OCI-LY1 (cell line): ENCODE data around the gene MCHR1.

Source experiments
- H2AFZ ChIP-seq: fragments of 200-600 bp; sonication (generic), shearing (Covaris generic); 2 replicates; pipeline ENCODE4 v1.6.0; 2014; ENCODE audit warnings: antibody characterized with exemption, mild to moderate bottlenecking, low read length
- H3F3A ChIP-seq: fragments of 200-600 bp; sonication (generic), shearing (Covaris generic); 2 replicates; pipeline ENCODE4 v1.6.0; 2014; ENCODE audit warnings: mild to moderate bottlenecking, antibody characterized with exemption, low read length, moderate library complexity; ENCODE audit not compliant: insufficient read depth
- H3K27ac ChIP-seq: fragments of 200-600 bp; sonication (generic); 2 replicates; pipeline ENCODE4 v1.5.1; 2014; ENCODE audit warnings: low read length, mixed run types, mild to moderate bottlenecking, low read depth; ENCODE audit not compliant: poor library complexity, severe bottlenecking
- H3K27me3 ChIP-seq: fragments of 200-600 bp; sonication (generic); 2 replicates; pipeline ENCODE4 v1.6.0; 2014; ENCODE audit warnings: antibody characterized with exemption, mild to moderate bottlenecking, low read length, moderate library complexity; ENCODE audit not compliant: insufficient read depth
- H3K36me3 ChIP-seq: fragments of 200-600 bp; sonication (generic); 2 replicates; pipeline ENCODE4 v1.6.1; 2014; ENCODE audit warnings: mild to moderate bottlenecking, antibody characterized with exemption, low read length, moderate library complexity, mixed read lengths; ENCODE audit not compliant: insufficient read depth
- H3K4me1 ChIP-seq: fragments of 200-600 bp; sonication (generic); 2 replicates; pipeline ENCODE4 v1.5.1; 2014; ENCODE audit warnings: mild to moderate bottlenecking, low read length, moderate library complexity; ENCODE audit not compliant: insufficient read depth, severe bottlenecking
- H3K4me2 ChIP-seq: fragments of 200-600 bp; sonication (generic), shearing (Covaris generic); 2 replicates; pipeline ENCODE4 v1.6.1; 2014; ENCODE audit warnings: low read length
- H3K4me3 ChIP-seq: fragments of 200-600 bp; sonication (generic); 2 replicates; pipeline ENCODE4 v1.5.1; 2014; ENCODE audit warnings: low read length, low read depth, mild to moderate bottlenecking, mixed read lengths; ENCODE audit not compliant: poor library complexity, severe bottlenecking
- H3K79me2 ChIP-seq: fragments of 200-600 bp; shearing (Covaris generic); 2 replicates; pipeline ENCODE4 v1.6.1; 2016; ENCODE audit warnings: mixed run types, low read length, mixed read lengths; ENCODE audit not compliant: insufficient read depth
- H3K9ac ChIP-seq: fragments of 200-600 bp; sonication (generic), shearing (Covaris generic); 2 replicates; pipeline ENCODE4 v1.6.1; 2014; ENCODE audit warnings: mild to moderate bottlenecking, low read length, mixed read lengths
- H3K9me2 ChIP-seq: fragments of 200-600 bp; sonication (generic), shearing (Covaris generic); 2 replicates; pipeline ENCODE4 v1.6.1; 2014; ENCODE audit warnings: low read depth, mild to moderate bottlenecking, low read length, mixed read lengths
- H3K9me3 ChIP-seq: fragments of 200-600 bp; shearing (Covaris generic); 2 replicates; pipeline ENCODE4 v1.6.1; 2014; ENCODE audit warnings: low read length, mixed read lengths
- H4K20me1 ChIP-seq: fragments of 200-600 bp; sonication (generic), shearing (Covaris generic); 2 replicates; pipeline ENCODE4 v1.6.0; 2016; ENCODE audit warnings: mild to moderate bottlenecking, low read length; ENCODE audit not compliant: insufficient read depth
- EZH2 ChIP-seq: fragments of 200-600 bp; sonication (generic), shearing (Covaris generic); IDR thresholded peaks from 2 replicates; pipeline ENCODE4 v1.8.0; 2017; ENCODE audit warnings: borderline replicate concordance, mixed run types, mild to moderate bottlenecking, antibody characterized with exemption, low read length, moderate library complexity, mixed read lengths
- TF ChIP-seq, protein P1 (sequence below): fragments of 200-600 bp; sonication (generic), shearing (Covaris generic); IDR thresholded peaks from 2 replicates; pipeline ENCODE4 v1.5.1; 2017; ENCODE audit warnings: mild to moderate bottlenecking, antibody characterized with exemption, low read length, moderate library complexity, mixed read lengths

The MCHR1 gene

DNA sequence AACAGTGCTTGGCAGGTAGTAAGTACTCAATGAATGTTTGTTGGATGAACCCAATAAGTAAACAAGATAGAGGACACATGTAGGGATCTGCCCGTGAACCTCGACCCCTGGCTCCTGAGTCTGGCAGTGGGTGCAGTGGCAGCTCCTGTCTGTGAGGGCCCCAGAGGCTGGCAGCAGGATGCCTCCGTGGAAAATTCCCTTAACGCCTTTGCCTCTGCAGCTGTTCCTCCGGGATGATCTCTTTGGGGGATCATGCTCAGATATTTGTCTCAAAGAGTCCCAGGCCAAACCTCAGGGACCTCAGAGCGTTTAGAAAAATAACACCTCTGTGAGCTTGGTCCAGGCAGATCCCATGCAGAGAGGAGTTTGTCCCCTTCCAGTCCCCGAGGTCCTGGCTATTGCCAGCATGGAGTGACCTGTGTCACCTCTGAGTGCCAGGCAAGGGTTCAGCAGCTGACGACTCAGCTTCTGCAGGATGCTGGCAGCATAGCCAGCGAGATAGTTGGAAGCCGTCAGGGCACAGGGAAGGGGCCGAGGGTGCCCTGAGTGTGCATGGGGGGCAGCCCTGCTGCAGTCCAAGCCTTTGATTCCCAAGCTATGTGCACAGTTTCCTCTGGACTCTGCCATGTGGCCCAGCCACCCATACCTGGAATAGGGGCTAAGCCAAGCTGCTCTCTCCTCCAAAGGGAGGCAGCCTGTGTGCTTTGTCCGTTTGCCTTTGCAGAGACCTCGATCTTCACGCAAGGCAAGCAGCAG lies 613 bp upstream of the MCHR1 start:
- Histone ChIP-seq H3K27ac (no peak overlapping the region), H3K36me3 (no peaks in the 10 kb centered on the region), H4K20me1 (no peaks in the 10 kb centered on the region), H2AFZ (no peak overlapping the region), H3K4me3 (no peak overlapping the region), H3K9ac (no peak overlapping the region), H3K9me2 (no peaks in the 10 kb centered on the region), H3K27me3 (no peaks in the 10 kb centered on the region), H3K79me2 (no peaks in the 10 kb centered on the region), H3K4me2 (no peak overlapping the region), H3K9me3 (no peaks in the 10 kb centered on the region), H3K4me1 (no peaks in the 10 kb centered on the region), H3F3A (no peaks in the 10 kb centered on the region)
- TF ChIP-seq EZH2, result no peak
- TF ChIP-seq, protein P1, sequence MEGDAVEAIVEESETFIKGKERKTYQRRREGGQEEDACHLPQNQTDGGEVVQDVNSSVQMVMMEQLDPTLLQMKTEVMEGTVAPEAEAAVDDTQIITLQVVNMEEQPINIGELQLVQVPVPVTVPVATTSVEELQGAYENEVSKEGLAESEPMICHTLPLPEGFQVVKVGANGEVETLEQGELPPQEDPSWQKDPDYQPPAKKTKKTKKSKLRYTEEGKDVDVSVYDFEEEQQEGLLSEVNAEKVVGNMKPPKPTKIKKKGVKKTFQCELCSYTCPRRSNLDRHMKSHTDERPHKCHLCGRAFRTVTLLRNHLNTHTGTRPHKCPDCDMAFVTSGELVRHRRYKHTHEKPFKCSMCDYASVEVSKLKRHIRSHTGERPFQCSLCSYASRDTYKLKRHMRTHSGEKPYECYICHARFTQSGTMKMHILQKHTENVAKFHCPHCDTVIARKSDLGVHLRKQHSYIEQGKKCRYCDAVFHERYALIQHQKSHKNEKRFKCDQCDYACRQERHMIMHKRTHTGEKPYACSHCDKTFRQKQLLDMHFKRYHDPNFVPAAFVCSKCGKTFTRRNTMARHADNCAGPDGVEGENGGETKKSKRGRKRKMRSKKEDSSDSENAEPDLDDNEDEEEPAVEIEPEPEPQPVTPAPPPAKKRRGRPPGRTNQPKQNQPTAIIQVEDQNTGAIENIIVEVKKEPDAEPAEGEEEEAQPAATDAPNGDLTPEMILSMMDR, result no peak

DNA sequence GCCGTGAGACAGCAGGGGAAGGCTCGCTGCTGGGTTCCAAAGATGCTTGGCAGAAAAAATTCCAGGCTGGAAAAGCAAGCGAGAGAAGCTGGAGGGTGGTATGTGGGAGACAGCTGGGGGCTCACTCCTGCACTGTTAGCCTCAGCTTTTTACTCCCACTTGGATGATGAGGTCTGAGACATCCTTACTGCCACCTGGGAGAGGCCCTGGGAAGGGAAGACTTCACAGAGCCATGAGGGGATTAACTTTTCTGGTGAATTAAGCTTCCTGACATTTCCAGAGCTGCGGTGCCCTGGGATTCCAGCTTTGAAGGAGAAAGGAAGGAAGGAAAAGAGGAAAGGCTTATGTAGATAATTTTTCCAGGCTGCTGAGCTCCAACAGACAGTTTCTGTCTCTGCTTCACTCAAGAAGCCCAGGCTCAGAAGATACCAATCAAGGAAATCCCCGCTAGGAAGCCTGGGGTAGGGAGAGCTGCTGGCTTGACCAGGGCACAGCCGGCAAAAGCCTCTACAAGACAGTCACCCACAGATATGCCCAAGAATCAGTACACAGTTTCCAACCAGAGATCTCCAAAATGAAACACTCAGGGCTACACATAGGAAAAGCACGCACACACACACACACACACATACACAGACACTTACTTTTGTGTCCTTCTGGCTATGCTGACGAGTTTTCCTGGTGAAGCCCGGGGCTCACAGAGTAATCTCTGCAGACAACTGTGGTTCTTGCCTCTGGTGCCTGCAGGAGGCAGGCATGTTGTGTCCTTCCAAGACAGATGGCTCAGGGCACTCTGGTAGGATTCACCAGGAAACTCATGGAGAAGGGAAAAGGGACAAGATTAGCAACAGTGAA lies 907 bp downstream of the MCHR1 start:
- H3K4me2 ChIP-seq, result no peak overlapping the region
- no peaks in the 10 kb centered on the region for H3K79me2 ChIP-seq
- no peaks in the 10 kb centered on the region for H3F3A ChIP-seq
- H3K27ac ChIP-seq, result no peak overlapping the region
- H3K9ac ChIP-seq, result no peak overlapping the region
- H3K36me3 ChIP-seq, result no peaks in the 10 kb centered on the region
- no peaks in the 10 kb centered on the region for H3K4me1 ChIP-seq
- no peaks in the 10 kb centered on the region for H4K20me1 ChIP-seq
- H3K9me3 ChIP-seq, result no peaks in the 10 kb centered on the region
- TF ChIP-seq, protein P1, result no peak
- TF ChIP-seq EZH2, result no peak
- no peaks in the 10 kb centered on the region for H3K9me2 ChIP-seq
- H2AFZ ChIP-seq, result no peak overlapping the region
- H3K27me3 ChIP-seq, result no peaks in the 10 kb centered on the region
- H3K4me3 ChIP-seq, result no peak overlapping the region

DNA sequence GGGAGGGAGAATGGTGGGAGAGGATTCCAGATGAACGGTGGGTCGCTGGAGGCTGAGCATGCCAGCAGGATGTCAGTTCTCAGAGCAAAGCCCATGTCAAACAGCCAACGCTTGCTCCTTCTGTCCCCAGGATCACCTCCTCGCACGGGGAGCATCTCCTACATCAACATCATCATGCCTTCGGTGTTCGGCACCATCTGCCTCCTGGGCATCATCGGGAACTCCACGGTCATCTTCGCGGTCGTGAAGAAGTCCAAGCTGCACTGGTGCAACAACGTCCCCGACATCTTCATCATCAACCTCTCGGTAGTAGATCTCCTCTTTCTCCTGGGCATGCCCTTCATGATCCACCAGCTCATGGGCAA lies 1.5 kb downstream of the MCHR1 start:
- no peaks in the 10 kb centered on the region for H3K4me1 ChIP-seq
- H3K79me2 ChIP-seq, result no peaks in the 10 kb centered on the region
- no peak overlapping the region for H2AFZ ChIP-seq
- H3K27me3 ChIP-seq, result no peaks in the 10 kb centered on the region
- no peak overlapping the region for H3K4me2 ChIP-seq
- no peaks in the 10 kb centered on the region for H3F3A ChIP-seq
- no peaks in the 10 kb centered on the region for H3K36me3 ChIP-seq
- H3K9me2 ChIP-seq, result no peaks in the 10 kb centered on the region
- H3K9ac ChIP-seq, result no peak overlapping the region
- no peaks in the 10 kb centered on the region for H3K9me3 ChIP-seq
- no peak overlapping the region for H3K27ac ChIP-seq
- H3K4me3 ChIP-seq, result no peak overlapping the region
- no peaks in the 10 kb centered on the region for H4K20me1 ChIP-seq
- TF ChIP-seq, protein P1, result no peak
- TF ChIP-seq EZH2, result no peak
